Natural killer cell treated with Interleukin-12 subunit alpha and Interleukin-12 subunit beta and Interleukin-15 and Interleukin-18, amount 100 ng/mL, for 72 hours (primary cell): ENCODE measurements around the gene CNKSR3. TPM values are rescaled to one million over a fixed set of nuclear protein-coding genes. Genes with fewer than 3 reads are reported as not detected.

Experiments
- ATAC-seq, 2 donors: fragments of 150-1000 bp; cut with Tn5 transposase in 1 of 2; sonication (Bioruptor Pico), chemical (Tn5 transposase) in 1 of 2; 2 replicates each; pipeline ENCODE4 v1.10.0; 2021
- DNase-seq: peaks from one replicate; pipeline ENCODE4 v3.0.0; 2022; ENCODE audit warnings: low spot score
- H3K27ac Mint-ChIP-seq, 2 donors: 1 replicate in 1 of 2; 2 replicates in 1 of 2; pipeline ENCODE4 v1.8.0; 2022; ENCODE audit warnings: mixed read lengths in 2 of 2, mild to moderate bottlenecking in 1 of 2, moderate library complexity in 1 of 2
- H3K27me3 Mint-ChIP-seq, 2 donors: 1 replicate in 1 of 2; 2 replicates in 1 of 2; pipeline ENCODE4 v1.8.0; 2022; ENCODE audit warnings: mixed read lengths in 2 of 2
- H3K36me3 Mint-ChIP-seq: one replicate; pipeline ENCODE4 v1.8.0; 2022; ENCODE audit warnings: mixed read lengths
- H3K4me1 Mint-ChIP-seq, 2 donors: 1 replicate in 1 of 2; 2 replicates in 1 of 2; pipeline ENCODE4 v1.8.0; 2022; ENCODE audit warnings: low read depth in 2 of 2, mixed read lengths in 2 of 2, mild to moderate bottlenecking in 1 of 2
- H3K4me3 Mint-ChIP-seq: one replicate; pipeline ENCODE4 v1.8.0; 2022; ENCODE audit warnings: mixed read lengths
- H3K9me3 Mint-ChIP-seq: 2 replicates; pipeline ENCODE4 v1.8.0; 2022; ENCODE audit warnings: mixed read lengths
- total RNA-seq, 2 donors: library from RNA; stranded (reverse); gene quantifications; one replicate each; pipeline ENCODE4 v1.2.3, GENCODE V29; 2022

Gene CNKSR3
- total RNA-seq, 2 donors from 2014 or later, result 0.20 TPM; not detected in 1

GRCh38 chr6:154350293-154350692 is 160.2 kb downstream of the CNKSR3 start:
- H3K4me1 Mint-ChIP-seq, result peaks cover 24 to 36% of the 10 kb centered on the region in 2 donors
- ATAC-seq (no peak), DNase-seq (no peak)
- H3K27me3 Mint-ChIP-seq, result peaks cover 15 to 26% of the 10 kb centered on the region in 2 donors
- H3K9me3 Mint-ChIP-seq, result peaks cover 11% of the 10 kb centered on the region
- H3K36me3 Mint-ChIP-seq, result peaks cover 13% of the 10 kb centered on the region
- no peak overlapping the region for H3K4me3 Mint-ChIP-seq
- H3K27ac Mint-ChIP-seq, result no peak overlapping the region

GRCh38 chr6:154347981-154348380 is 162.5 kb downstream of the CNKSR3 start:
- H3K27me3 Mint-ChIP-seq, result peaks cover 15 to 22% of the 10 kb centered on the region in 2 donors
- H3K4me3 Mint-ChIP-seq, result no peak overlapping the region
- peaks cover 3% of the 10 kb centered on the region for H3K9me3 Mint-ChIP-seq
- DNase-seq (no peak), ATAC-seq (no peak)
- no peak overlapping the region for H3K27ac Mint-ChIP-seq
- no peaks in the 10 kb centered on the region for H3K36me3 Mint-ChIP-seq
- peaks cover 12 to 13% of the 10 kb centered on the region in 2 donors for H3K4me1 Mint-ChIP-seq

GRCh38 chr6:154345811-154346210 is 164.7 kb downstream of the CNKSR3 start:
- Mint-ChIP-seq H3K9me3 (peaks cover 3% of the 10 kb centered on the region), H3K4me1 (peaks cover 0 to 3% of the 10 kb centered on the region in 2 donors), H3K27me3 (peaks cover 16 to 20% of the 10 kb centered on the region in 2 donors), H3K27ac (no peak overlapping the region), H3K4me3 (no peak overlapping the region), H3K36me3 (no peaks in the 10 kb centered on the region)
- no peak for ATAC-seq
- no peak for DNase-seq

DNA sequence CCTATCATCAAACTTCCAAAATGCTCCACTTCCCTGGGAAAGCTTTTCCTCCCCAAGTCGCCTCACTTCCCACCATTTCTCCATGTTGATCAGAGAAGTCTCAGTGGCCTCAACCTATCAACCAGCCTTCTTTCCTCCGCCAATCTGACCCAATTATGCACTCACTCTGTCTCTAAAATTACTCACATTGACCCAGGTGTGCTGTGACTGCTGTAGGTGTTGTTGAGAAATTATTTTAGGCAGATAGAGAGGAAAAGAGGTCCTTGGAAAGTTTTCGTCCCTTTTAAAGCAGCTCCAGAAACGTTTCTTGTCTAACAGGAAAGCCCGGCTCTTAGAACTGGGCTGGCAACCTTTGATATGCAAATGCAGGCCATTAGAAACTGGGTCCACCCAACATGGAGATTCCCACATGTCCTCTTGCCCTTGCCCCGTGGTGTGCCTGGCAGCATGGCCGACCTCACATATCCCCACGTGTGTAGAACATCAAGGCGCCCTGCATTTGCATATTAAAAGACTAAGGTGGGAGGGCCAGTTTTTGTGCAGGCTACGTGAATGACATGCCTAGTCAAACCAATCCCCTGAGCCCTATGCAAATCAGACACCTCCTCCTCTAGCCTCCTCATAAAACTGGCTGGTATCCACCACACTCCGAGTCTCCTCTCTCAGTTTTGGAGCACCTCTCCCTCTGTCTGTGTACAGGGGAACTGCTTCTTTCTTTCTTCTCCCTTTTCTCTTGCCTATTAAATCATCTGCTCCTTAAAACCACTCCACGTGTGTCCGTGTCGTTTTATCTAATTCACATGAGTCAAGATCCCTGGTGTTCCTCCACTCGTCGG is 166.8 kb downstream of the CNKSR3 start:
- H3K4me1 Mint-ChIP-seq, result peaks cover 0 to 3% of the 10 kb centered on the region in 2 donors
- ATAC-seq, result no peak
- H3K27me3 Mint-ChIP-seq, result peaks cover 14 to 21% of the 10 kb centered on the region in 2 donors

GRCh38 chr6:154341871-154342270 is 168.6 kb downstream of the CNKSR3 start:
- no peak overlapping the region for H3K4me3 Mint-ChIP-seq
- ATAC-seq (no peak), DNase-seq (no peak)
- peaks cover 5 to 8% of the 10 kb centered on the region in 2 donors for H3K4me1 Mint-ChIP-seq
- peaks cover 10 to 21% of the 10 kb centered on the region in 2 donors for H3K27me3 Mint-ChIP-seq
- H3K36me3 Mint-ChIP-seq, result no peaks in the 10 kb centered on the region
- peaks cover 3% of the 10 kb centered on the region for H3K9me3 Mint-ChIP-seq
- H3K27ac Mint-ChIP-seq, result no peak overlapping the region

More for the DNA sequence above, 166.8 kb downstream of the CNKSR3 start:
- DNase-seq, result no peak
- Mint-ChIP-seq H3K27ac (no peak overlapping the region), H3K36me3 (no peaks in the 10 kb centered on the region), H3K9me3 (peaks cover 3% of the 10 kb centered on the region), H3K4me3 (no peak overlapping the region)

- DNase-seq (no peak), ATAC-seq (no peak)
- peaks cover 5 to 8% of the 10 kb centered on the region in 2 donors for H3K4me1 Mint-ChIP-seq
- no peak overlapping the region for H3K4me3 Mint-ChIP-seq
- no peak overlapping the region for H3K27ac Mint-ChIP-seq
- H3K36me3 Mint-ChIP-seq, result no peaks in the 10 kb centered on the region
- peaks cover 3% of the 10 kb centered on the region for H3K9me3 Mint-ChIP-seq
- peaks cover 8 to 21% of the 10 kb centered on the region in 2 donors for H3K27me3 Mint-ChIP-seq
Measured at GRCh38 chr6:154341336-154341735, 169.1 kb downstream of the CNKSR3 start.

Other genes starting within 250 kb of the CNKSR3 start
- 10 to 100 TPM; 29.6 to 45.9 TPM for gene IPCEF1, start 153.9 kb downstream of the CNKSR3 start, total RNA-seq
- 10 to 100 TPM; 39.3 to 43.4 TPM for gene SCAF8, start 222.7 kb upstream of the CNKSR3 start, total RNA-seq